GM12878 (cell line): ENCODE data around the gene EEPD1. TPM values are rescaled to one million over a fixed set of nuclear protein-coding genes. Genes with fewer than 3 reads are reported as not detected.

Experiments
- ATAC-seq: fragments of 200-7000 bp; cut with Tn5 transposase; 3 replicates; pipeline ENCODE4 v1.9.1; 2020; ENCODE audit warnings: mild to moderate bottlenecking, moderate library complexity
- BruUV-seq: library from RNA; stranded (reverse); fragments of 400-500 nt; replicated peaks from 2 replicates; lab custom pipeline; 2021; lab: Mats Ljungman, UMichigan
- CTCF ChIA-PET: fragments of 300-600 bp; sonication (Branson Sonifier 250); formaldehyde crosslinking; extraction: SDS; loops from one replicate; lab custom pipeline; 2021; ENCODE audit warnings: inconsistent platforms; lab: Yijun Ruan, JAX
- POLR2A ChIA-PET: fragments of 350-600 bp; formaldehyde crosslinking; extraction: SDS; loops from one replicate; lab custom pipeline; 2021; ENCODE audit warnings: inconsistent platforms; lab: Charles Lee
- RAD21 ChIA-PET: fragments of 300-600 bp; sonication (Branson Sonifier 250); formaldehyde crosslinking; loops from one replicate; lab custom pipeline; 2023; ENCODE audit warnings: antibody characterized with exemption; ENCODE audit not compliant: unreplicated experiment; lab: Charles Lee
- SMC1A ChIA-PET: fragments of 300-600 bp; sonication (Branson Sonifier 250); formaldehyde crosslinking; loops from one replicate; lab custom pipeline; 2023; ENCODE audit not compliant: unreplicated experiment, uncharacterized antibody; lab: Charles Lee
- DNase-seq: peaks from one replicate; pipeline ENCODE4 v3.0.0-alpha.2; 2011; ENCODE audit warnings: low read depth, low spot score
- FAIRE-seq: peaks from 3 replicates; lab custom pipeline; 2011; peaks lifted over from hg19 to GRCh38; lab: Jason Lieb, UNC
- H2AFZ ChIP-seq: 2 replicates; pipeline ENCODE4 v1.6.0; 2011; ENCODE audit warnings: low read depth, low read length, control low read depth; ENCODE audit not compliant: control insufficient read depth
- H3K27ac ChIP-seq: 2 replicates; pipeline ENCODE4 v1.5.1; 2011; ENCODE audit warnings: control low read depth; ENCODE audit not compliant: control insufficient read depth, insufficient read depth
- H3K27me3 ChIP-seq, 2 experiments: replicated peaks in 1 of 2; 2 replicates each; pipeline versions ENCODE4 v1.6.0 to v1.6.1; 2011; ENCODE audit warnings: low read length in 1 of 2; ENCODE audit not compliant: control insufficient read depth in 2 of 2, insufficient read depth in 2 of 2
- H3K36me3 ChIP-seq, 2 experiments: 2 replicates each; pipeline ENCODE4 v1.5.1; 2011; ENCODE audit warnings: low read length in 1 of 2; ENCODE audit not compliant: control insufficient read depth in 2 of 2, insufficient read depth in 2 of 2
- H3K4me1 ChIP-seq: 2 replicates; pipeline ENCODE4 v1.6.1; 2011; ENCODE audit warnings: mild to moderate bottlenecking, low read length, moderate library complexity, mixed read lengths; ENCODE audit not compliant: control insufficient read depth, insufficient read depth
- H3K4me2 ChIP-seq: 2 replicates; pipeline ENCODE4 v1.6.0; 2011; ENCODE audit warnings: control low read depth; ENCODE audit not compliant: control insufficient read depth, insufficient read depth
- H3K4me3 ChIP-seq: fragments of 200-600 bp; sonication (generic); 2 replicates; pipeline ENCODE4 v1.5.1; 2016
- H3K79me2 ChIP-seq: 2 replicates; pipeline ENCODE4 v1.6.0; 2011; ENCODE audit warnings: low read length; ENCODE audit not compliant: control insufficient read depth, insufficient read depth
- H3K9ac ChIP-seq: 2 replicates; pipeline ENCODE4 v1.8.0; 2011; ENCODE audit warnings: low read length, control low read depth, mixed read lengths; ENCODE audit not compliant: control insufficient read depth, insufficient read depth
- H3K9me3 ChIP-seq: replicated peaks from 3 replicates; pipeline ENCODE4 v1.5.1; 2011; ENCODE audit warnings: mild to moderate bottlenecking, low read length; ENCODE audit not compliant: control insufficient read depth, insufficient read depth
- H4K20me1 ChIP-seq: 2 replicates; pipeline ENCODE4 v1.6.0; 2011; ENCODE audit not compliant: control insufficient read depth, insufficient read depth
- EED ChIP-seq: sonication (generic); IDR thresholded peaks from 2 replicates; pipeline ENCODE4 v1.6.1; 2016; ENCODE audit warnings: antibody characterized with exemption, low read depth
- EP300 ChIP-seq, 2 experiments: fragments of 150-350 bp in 1 of 2; IDR thresholded peaks; 2 replicates each; pipeline ENCODE4 v1.6.1; 2011 to 2012; ENCODE audit warnings: low read depth in 2 of 2, low read length in 2 of 2, borderline replicate concordance in 1 of 2, improper control_type of control experiment in 1 of 2, inconsistent platforms in 1 of 2; ENCODE audit not compliant: control insufficient read depth in 1 of 2
- HDAC2 ChIP-seq: fragments of 200-600 bp; sonication (generic); IDR thresholded peaks from 2 replicates; pipeline ENCODE4 v1.6.1; 2017
- LARP7 ChIP-seq: fragments of 450-650 bp; IDR thresholded peaks from 2 replicates; pipeline ENCODE4 v1.6.1; 2017; ENCODE audit warnings: mild to moderate bottlenecking
- POLR2AphosphoS2 ChIP-seq: IDR thresholded peaks from 2 replicates; pipeline ENCODE4 v1.6.1; 2011; ENCODE audit warnings: low read depth, mild to moderate bottlenecking, low read length, improper control_type of control experiment, moderate library complexity
- POLR2AphosphoS5 ChIP-seq: IDR thresholded peaks from 2 replicates; pipeline ENCODE4 v1.6.1; 2011; ENCODE audit warnings: mild to moderate bottlenecking, low read length, inconsistent platforms
- RB1 ChIP-seq: fragments of 450-650 bp; formaldehyde crosslinking; IDR thresholded peaks from 2 replicates; pipeline ENCODE4 v1.6.1; 2017; ENCODE audit warnings: mild to moderate bottlenecking, borderline replicate concordance
- SIX5 ChIP-seq: IDR thresholded peaks from 2 replicates; pipeline ENCODE4 v1.6.1; 2011; ENCODE audit warnings: mild to moderate bottlenecking, low read depth, low read length, moderate library complexity; ENCODE audit not compliant: severe bottlenecking
- SP1 ChIP-seq: IDR thresholded peaks from one replicate; pipeline ENCODE4 v1.6.1; 2011; ENCODE audit warnings: low read depth, low read length
- ZNF217 ChIP-seq: fragments of 450-650 bp; IDR thresholded peaks from 2 replicates; pipeline ENCODE4 v1.6.1; 2017; ENCODE audit warnings: antibody characterized with exemption, mild to moderate bottlenecking
- WGBS: methylation state at CpG from one replicate; pipeline ENCODE4 v1.1.6; 2016; ENCODE audit warnings: low lambda C conversion rate; ENCODE audit not compliant: insufficient replicate concordance, insufficient coverage; ENCODE audit errors: missing lambda C conversion rate; 5-methylcytosine and 5-hydroxymethylcytosine counted together
- in situ Hi-C: fragments of 300-500 bp; cut with MboI; formaldehyde crosslinking; loops from 9 replicates; pipeline ENCODE4 v1.14.3; 2018; ENCODE audit warnings: mixed read lengths
- intact Hi-C: fragments of 100-400 bp; cut with micrococcal nuclease; formaldehyde crosslinking; loops from one replicate; pipeline ENCODE4 v1.14.2; 2022; ENCODE audit not compliant: unreplicated experiment
- polyA plus RNA-seq, 11 experiments: library from polyadenylated mRNA; depleted of rRNA in 4 of 11; unstranded in 6 of 11; stranded (reverse) in 5 of 11; fragments of >200 nt; fragmentation: Nextera tagmentation in 4 of 11; fragmentation: Illumina TruSeq in 1 of 11; extraction: Ambion mirVana in 4 of 11; extraction: Trizol in 1 of 11; gene quantifications; 1 replicate in 1 of 11; 2 replicates in 10 of 11; pipeline versions ENCODE4 v1.2.1 to v1.2.3, GENCODE V29; 2011 to 2016; ENCODE audit warnings: inconsistent platforms in 2 of 11, missing spikeins in 2 of 11, low read depth in 1 of 11
- total RNA-seq, 4 experiments: library from RNA; depleted of rRNA in 3 of 4; stranded (reverse); fragments of >200 nt in 3 of 4; fragmentation: Illumina TruSeq in 1 of 4; extraction: Trizol in 1 of 4; gene quantifications; 2 replicates each; pipeline versions ENCODE4 v1.2.1 to v1.2.3, GENCODE V29; 2013 to 2021
- TF ChIP-seq, protein P1 (sequence below): fragments of 450-650 bp; IDR thresholded peaks from 2 replicates; pipeline ENCODE4 v1.6.1; 2017; ENCODE audit warnings: mild to moderate bottlenecking, moderate library complexity
- TF ChIP-seq, protein P2 (sequence below): fragments of 450-650 bp; IDR thresholded peaks from 2 replicates; pipeline ENCODE4 v1.6.1; 2017; ENCODE audit warnings: mild to moderate bottlenecking, low read depth, inconsistent platforms; ENCODE audit not compliant: poor library complexity, severe bottlenecking
- TF ChIP-seq, protein P3 (sequence below): IDR thresholded peaks from 2 replicates; pipeline ENCODE4 v1.6.1; 2011; ENCODE audit warnings: borderline replicate concordance, low read depth, mild to moderate bottlenecking, moderate library complexity, mixed read lengths, low read length; ENCODE audit not compliant: insufficient read depth; ENCODE audit errors: extremely low read length
- TF ChIP-seq, protein P4 (sequence below): IDR thresholded peaks from 2 replicates; pipeline ENCODE4 v1.6.1; 2012; ENCODE audit warnings: low read depth, low read length, improper control_type of control experiment

EEPD1 gene
- total and polyA plus RNA-seq, 10 of the 15 experiments (the other 5 are each of a cell fraction or from before 2014, with no cell fraction given), result 0.24 to 2.8 (median 0.86) TPM; not detected in 1

DNA sequence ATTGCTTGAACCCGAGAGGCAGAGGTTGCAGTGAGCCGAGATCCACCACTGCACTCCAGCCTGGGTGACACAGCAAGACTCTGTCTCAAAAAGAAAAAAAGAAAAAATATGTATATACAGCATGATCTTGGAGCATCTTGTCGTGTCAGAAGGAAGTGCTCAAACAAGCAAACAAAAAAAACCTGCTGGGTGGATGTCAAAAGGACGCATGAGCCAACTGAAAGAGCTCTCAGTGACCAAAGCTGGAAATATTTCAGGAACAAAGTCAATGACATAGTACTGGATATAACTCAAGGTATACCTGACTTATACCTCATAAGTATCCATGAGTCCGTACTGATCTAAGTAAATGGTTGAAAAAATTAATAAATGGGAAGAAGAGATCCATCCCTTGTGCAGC, 142.0 kb downstream of the EEPD1 start:
- no peak overlapping the region for H3K4me2 ChIP-seq
- CTCF ChIA-PET, result interaction anchor here (1.3 to 2.0 kb wide), 2 partner anchors 24 to 168 kb away, joined by 4 read pairs; no protein-coding TSS in a partner anchor
- BruUV-seq, result no TSS peak
- POLR2A ChIA-PET, result no interaction called here
- RAD21 ChIA-PET, result interaction anchor here (2.3 kb wide), 1 partner anchor 311 kb away, joined by 8 read pairs; no protein-coding TSS in a partner anchor
- H3K27me3 ChIP-seq, result no peaks in the 10 kb centered on the region
- DNase-seq (no peak), FAIRE-seq (no peak), ATAC-seq (no peak)
- H2AFZ ChIP-seq, result no peak overlapping the region
- 50% methylated on average over 5 of the region's 5 CpGs for WGBS
- no peak overlapping the region for H3K4me3 ChIP-seq
- H3K27ac ChIP-seq, result no peak overlapping the region
- H4K20me1 ChIP-seq, result no peaks in the 10 kb centered on the region
- H3K9ac ChIP-seq, result no peak overlapping the region
- H3K9me3 ChIP-seq, result no peaks in the 10 kb centered on the region
- H3K4me1 ChIP-seq, result no peaks in the 10 kb centered on the region
- intact Hi-C loops, result no loop called here
- H3K36me3 ChIP-seq, result no peaks in the 10 kb centered on the region
- H3K79me2 ChIP-seq, result no peaks in the 10 kb centered on the region
- in situ Hi-C loops, result loop anchor here (10.0 kb wide), 1 partner anchor 370 kb away; no protein-coding TSS in a partner anchor
- SMC1A ChIA-PET, result interaction anchor here (1.1 to 1.7 kb wide), 2 partner anchors 24 to 311 kb away, joined by 4 to 5 read pairs; no protein-coding TSS in a partner anchor
- TF ChIP-seq HDAC2, result no peak
- no peak for TF ChIP-seq POLR2AphosphoS2
- no peak for TF ChIP-seq ZNF217
- TF ChIP-seq EP300 (IDR thresholded peaks at IDR 0.05; ENCODE audit: borderline replicate concordance in 1 of 2, control insufficient read depth in 1 of 2, low read depth in 2 of 2, low read length in 2 of 2), result no peak
- no peak for TF ChIP-seq EED
- TF ChIP-seq POLR2AphosphoS5, result no peak
- TF ChIP-seq, protein P1, sequence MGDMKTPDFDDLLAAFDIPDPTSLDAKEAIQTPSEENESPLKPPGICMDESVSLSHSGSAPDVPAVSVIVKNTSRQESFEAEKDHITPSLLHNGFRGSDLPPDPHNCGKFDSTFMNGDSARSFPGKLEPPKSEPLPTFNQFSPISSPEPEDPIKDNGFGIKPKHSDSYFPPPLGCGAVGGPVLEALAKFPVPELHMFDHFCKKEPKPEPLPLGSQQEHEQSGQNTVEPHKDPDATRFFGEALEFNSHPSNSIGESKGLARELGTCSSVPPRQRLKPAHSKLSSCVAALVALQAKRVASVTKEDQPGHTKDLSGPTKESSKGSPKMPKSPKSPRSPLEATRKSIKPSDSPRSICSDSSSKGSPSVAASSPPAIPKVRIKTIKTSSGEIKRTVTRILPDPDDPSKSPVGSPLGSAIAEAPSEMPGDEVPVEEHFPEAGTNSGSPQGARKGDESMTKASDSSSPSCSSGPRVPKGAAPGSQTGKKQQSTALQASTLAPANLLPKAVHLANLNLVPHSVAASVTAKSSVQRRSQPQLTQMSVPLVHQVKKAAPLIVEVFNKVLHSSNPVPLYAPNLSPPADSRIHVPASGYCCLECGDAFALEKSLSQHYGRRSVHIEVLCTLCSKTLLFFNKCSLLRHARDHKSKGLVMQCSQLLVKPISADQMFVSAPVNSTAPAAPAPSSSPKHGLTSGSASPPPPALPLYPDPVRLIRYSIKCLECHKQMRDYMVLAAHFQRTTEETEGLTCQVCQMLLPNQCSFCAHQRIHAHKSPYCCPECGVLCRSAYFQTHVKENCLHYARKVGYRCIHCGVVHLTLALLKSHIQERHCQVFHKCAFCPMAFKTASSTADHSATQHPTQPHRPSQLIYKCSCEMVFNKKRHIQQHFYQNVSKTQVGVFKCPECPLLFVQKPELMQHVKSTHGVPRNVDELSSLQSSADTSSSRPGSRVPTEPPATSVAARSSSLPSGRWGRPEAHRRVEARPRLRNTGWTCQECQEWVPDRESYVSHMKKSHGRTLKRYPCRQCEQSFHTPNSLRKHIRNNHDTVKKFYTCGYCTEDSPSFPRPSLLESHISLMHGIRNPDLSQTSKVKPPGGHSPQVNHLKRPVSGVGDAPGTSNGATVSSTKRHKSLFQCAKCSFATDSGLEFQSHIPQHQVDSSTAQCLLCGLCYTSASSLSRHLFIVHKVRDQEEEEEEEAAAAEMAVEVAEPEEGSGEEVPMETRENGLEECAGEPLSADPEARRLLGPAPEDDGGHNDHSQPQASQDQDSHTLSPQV, result no peak
- no peak for TF ChIP-seq SIX5
- no peak for TF ChIP-seq SP1
- no peak for TF ChIP-seq RB1
- no peak for TF ChIP-seq LARP7
- TF ChIP-seq, protein P2, sequence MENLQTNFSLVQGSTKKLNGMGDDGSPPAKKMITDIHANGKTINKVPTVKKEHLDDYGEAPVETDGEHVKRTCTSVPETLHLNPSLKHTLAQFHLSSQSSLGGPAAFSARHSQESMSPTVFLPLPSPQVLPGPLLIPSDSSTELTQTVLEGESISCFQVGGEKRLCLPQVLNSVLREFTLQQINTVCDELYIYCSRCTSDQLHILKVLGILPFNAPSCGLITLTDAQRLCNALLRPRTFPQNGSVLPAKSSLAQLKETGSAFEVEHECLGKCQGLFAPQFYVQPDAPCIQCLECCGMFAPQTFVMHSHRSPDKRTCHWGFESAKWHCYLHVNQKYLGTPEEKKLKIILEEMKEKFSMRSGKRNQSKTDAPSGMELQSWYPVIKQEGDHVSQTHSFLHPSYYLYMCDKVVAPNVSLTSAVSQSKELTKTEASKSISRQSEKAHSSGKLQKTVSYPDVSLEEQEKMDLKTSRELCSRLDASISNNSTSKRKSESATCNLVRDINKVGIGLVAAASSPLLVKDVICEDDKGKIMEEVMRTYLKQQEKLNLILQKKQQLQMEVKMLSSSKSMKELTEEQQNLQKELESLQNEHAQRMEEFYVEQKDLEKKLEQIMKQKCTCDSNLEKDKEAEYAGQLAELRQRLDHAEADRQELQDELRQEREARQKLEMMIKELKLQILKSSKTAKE, result no peak
- TF ChIP-seq, protein P3, sequence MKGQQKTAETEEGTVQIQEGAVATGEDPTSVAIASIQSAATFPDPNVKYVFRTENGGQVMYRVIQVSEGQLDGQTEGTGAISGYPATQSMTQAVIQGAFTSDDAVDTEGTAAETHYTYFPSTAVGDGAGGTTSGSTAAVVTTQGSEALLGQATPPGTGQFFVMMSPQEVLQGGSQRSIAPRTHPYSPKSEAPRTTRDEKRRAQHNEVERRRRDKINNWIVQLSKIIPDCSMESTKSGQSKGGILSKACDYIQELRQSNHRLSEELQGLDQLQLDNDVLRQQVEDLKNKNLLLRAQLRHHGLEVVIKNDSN, result no peak
- TF ChIP-seq, protein P4, sequence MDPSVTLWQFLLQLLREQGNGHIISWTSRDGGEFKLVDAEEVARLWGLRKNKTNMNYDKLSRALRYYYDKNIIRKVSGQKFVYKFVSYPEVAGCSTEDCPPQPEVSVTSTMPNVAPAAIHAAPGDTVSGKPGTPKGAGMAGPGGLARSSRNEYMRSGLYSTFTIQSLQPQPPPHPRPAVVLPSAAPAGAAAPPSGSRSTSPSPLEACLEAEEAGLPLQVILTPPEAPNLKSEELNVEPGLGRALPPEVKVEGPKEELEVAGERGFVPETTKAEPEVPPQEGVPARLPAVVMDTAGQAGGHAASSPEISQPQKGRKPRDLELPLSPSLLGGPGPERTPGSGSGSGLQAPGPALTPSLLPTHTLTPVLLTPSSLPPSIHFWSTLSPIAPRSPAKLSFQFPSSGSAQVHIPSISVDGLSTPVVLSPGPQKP, result no peak
